ENCODE data around the gene YBEY.

YBEY gene

DNA sequence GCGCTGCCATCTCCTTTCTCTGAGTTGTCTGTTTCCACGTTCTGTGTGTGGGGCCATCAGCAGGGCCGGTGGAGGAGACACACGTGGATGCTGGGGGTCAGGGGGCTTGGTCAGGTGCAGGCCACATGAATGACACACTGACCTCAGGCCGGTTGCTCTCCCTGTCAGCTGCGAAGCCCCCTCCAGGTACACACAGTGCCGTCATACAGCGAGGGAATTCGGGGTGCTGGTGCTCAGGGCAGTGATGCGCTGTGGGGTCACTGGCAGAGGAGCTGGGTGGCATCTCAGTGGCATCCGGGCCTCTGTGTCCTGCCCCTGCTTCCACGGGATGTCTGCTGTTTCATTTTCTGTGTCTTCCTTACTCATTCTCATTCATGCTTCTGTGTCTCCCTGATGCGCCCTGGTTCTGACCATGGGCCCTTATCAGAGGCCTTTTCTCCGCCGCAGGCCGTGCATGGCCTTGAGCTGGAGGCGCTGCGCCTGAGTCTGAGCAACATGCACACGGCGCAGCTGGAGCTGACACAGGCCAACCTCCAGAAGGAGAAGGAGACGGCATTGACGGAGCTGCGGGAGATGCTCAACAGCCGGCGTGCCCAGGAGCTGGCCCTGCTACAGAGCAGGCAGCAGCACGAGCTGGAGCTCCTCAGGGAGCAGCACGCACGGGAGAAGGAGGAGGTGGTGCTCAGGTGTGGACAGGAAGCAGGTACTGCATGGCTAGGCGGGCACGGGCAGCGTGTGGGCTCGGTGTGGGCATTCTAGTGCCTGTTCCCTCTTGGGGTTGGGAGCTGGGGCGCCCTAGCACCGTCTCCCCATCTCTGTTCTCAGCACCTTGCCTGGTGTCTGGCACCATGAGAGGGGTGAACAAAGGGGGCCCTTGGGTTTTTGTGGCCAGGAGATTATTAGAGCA is 60.4 kb downstream of the YBEY start (continued):
- no peak for TF ChIP-seq ZNF274 (IDR thresholded peaks at IDR 0.05; ENCODE audit: low read length)
- no peak for TF ChIP-seq ZNF274 (tag by site-specific recombination; IDR thresholded peaks at IDR 0.05; ENCODE audit: borderline replicate concordance)

DNA sequence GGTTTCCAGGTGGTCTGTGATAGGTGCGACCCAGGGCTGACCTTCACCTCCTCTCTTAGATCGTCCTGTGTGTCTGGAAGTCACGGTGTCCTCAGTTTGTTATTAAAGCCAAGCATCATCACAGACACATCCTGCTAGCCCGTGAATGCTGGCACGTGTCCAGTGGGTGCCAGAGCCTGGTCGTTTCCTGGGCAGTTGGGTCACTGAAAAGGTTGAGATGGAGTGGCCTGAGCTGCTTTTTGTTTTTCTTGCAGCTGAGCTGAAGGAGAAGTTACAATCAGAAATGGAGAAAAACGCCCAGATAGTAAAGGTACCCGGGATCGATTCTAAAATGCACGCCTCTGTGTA is 61.0 kb downstream of the YBEY start:
- no peaks in the 10 kb centered on the region for H3K4me1 ChIP-seq (ENCODE audit: control insufficient read depth, insufficient read depth, low read length)
- POLR2A ChIA-PET: interaction anchor here (0.6 kb wide), 1 partner anchor 42 kb away, joined by 4 read pairs; no protein-coding TSS in a partner anchor
- CTCF ChIA-PET: interaction anchor here (0.6 to 1.5 kb wide), 4 partner anchors 22 to 116 kb away, joined by 3 read pairs; no protein-coding TSS in a partner anchor
- no peak overlapping the region for H3K27ac ChIP-seq (ENCODE audit: extremely low read depth, low read depth, low read length)
- no peaks in the 10 kb centered on the region for H3K9me3 ChIP-seq (ENCODE audit: control insufficient read depth, insufficient read depth, low read depth, low read length)
- H3K36me3 ChIP-seq (ENCODE audit: control insufficient read depth in 2 of 2, insufficient read depth in 1 of 2, low read length in 2 of 2): peaks cover 44 to 82% of the 10 kb centered on the region in 2 experiments
- TF ChIP-seq ZNF785 (tag by site-specific recombination; IDR thresholded peaks at IDR 0.05): no peak
- no peak for TF ChIP-seq ZNF239 (tag by site-specific recombination; IDR thresholded peaks at IDR 0.05)
- no peak for TF ChIP-seq SP3 (tag by site-specific recombination; IDR thresholded peaks at IDR 0.05)
- TF ChIP-seq ZNF274 (IDR thresholded peaks at IDR 0.05; ENCODE audit: low read length): no peak
- no peak for TF ChIP-seq ZNF274 (tag by site-specific recombination; IDR thresholded peaks at IDR 0.05; ENCODE audit: borderline replicate concordance)
- TF ChIP-seq ZNF350 (tag by site-specific recombination; IDR thresholded peaks at IDR 0.05): no peak
- TF ChIP-seq, protein P1, sequence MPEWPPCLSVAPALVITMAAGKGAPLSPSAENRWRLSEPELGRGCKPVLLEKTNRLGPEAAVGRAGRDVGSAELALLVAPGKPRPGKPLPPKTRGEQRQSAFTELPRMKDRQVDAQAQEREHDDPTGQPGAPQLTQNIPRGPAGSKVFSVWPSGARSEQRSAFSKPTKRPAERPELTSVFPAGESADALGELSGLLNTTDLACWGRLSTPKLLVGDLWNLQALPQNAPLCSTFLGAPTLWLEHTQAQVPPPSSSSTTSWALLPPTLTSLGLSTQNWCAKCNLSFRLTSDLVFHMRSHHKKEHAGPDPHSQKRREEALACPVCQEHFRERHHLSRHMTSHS (tag by site-specific recombination; IDR thresholded peaks at IDR 0.05): no peak
- TF ChIP-seq, protein P2, sequence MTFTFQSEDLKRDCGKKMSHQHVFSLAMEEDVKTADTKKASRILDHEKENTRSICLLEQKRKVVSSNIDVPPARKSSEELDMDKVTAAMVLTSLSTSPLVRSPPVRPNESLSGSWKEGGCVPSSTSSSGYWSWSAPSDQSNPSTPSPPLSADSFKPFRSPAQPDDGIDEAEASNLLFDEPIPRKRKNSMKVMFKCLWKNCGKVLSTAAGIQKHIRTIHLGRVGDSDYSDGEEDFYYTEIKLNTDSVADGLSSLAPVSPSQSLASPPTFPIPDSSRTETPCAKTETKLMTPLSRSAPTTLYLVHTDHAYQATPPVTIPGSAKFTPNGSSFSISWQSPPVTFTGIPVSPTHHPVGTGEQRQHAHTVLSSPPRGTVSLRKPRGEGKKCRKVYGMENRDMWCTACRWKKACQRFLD (tag by site-specific recombination; IDR thresholded peaks at IDR 0.05): no peak
- no peak for TF ChIP-seq ZNF404 (tag by site-specific recombination; IDR thresholded peaks at IDR 0.05)
- no peak for TF ChIP-seq ZNF132 (tag by site-specific recombination; IDR thresholded peaks at IDR 0.05; ENCODE audit: borderline replicate concordance)
- no peak for TF ChIP-seq ZNF777 (tag by site-specific recombination; IDR thresholded peaks at IDR 0.05; ENCODE audit: borderline replicate concordance)
- TF ChIP-seq ZFP69B (tag by site-specific recombination; IDR thresholded peaks at IDR 0.05): no peak
- no peak for TF ChIP-seq ZNF175 (tag by site-specific recombination; IDR thresholded peaks at IDR 0.05)
- no peak for TF ChIP-seq GLIS1 (tag by site-specific recombination; IDR thresholded peaks at IDR 0.05)
- TF ChIP-seq ZNF24 (tag by site-specific recombination; IDR thresholded peaks at IDR 0.05): no peak
- TF ChIP-seq, protein P3, sequence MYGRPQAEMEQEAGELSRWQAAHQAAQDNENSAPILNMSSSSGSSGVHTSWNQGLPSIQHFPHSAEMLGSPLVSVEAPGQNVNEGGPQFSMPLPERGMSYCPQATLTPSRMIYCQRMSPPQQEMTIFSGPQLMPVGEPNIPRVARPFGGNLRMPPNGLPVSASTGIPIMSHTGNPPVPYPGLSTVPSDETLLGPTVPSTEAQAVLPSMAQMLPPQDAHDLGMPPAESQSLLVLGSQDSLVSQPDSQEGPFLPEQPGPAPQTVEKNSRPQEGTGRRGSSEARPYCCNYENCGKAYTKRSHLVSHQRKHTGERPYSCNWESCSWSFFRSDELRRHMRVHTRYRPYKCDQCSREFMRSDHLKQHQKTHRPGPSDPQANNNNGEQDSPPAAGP (tag by site-specific recombination; IDR thresholded peaks at IDR 0.05): no peak
- TF ChIP-seq, protein P4, sequence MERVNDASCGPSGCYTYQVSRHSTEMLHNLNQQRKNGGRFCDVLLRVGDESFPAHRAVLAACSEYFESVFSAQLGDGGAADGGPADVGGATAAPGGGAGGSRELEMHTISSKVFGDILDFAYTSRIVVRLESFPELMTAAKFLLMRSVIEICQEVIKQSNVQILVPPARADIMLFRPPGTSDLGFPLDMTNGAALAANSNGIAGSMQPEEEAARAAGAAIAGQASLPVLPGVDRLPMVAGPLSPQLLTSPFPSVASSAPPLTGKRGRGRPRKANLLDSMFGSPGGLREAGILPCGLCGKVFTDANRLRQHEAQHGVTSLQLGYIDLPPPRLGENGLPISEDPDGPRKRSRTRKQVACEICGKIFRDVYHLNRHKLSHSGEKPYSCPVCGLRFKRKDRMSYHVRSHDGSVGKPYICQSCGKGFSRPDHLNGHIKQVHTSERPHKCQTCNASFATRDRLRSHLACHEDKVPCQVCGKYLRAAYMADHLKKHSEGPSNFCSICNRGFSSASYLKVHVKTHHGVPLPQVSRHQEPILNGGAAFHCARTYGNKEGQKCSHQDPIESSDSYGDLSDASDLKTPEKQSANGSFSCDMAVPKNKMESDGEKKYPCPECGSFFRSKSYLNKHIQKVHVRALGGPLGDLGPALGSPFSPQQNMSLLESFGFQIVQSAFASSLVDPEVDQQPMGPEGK (tag by site-specific recombination; IDR thresholded peaks at IDR 0.05): no peak
- TF ChIP-seq, protein P5, sequence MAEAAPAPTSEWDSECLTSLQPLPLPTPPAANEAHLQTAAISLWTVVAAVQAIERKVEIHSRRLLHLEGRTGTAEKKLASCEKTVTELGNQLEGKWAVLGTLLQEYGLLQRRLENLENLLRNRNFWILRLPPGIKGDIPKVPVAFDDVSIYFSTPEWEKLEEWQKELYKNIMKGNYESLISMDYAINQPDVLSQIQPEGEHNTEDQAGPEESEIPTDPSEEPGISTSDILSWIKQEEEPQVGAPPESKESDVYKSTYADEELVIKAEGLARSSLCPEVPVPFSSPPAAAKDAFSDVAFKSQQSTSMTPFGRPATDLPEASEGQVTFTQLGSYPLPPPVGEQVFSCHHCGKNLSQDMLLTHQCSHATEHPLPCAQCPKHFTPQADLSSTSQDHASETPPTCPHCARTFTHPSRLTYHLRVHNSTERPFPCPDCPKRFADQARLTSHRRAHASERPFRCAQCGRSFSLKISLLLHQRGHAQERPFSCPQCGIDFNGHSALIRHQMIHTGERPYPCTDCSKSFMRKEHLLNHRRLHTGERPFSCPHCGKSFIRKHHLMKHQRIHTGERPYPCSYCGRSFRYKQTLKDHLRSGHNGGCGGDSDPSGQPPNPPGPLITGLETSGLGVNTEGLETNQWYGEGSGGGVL (tag by site-specific recombination; IDR thresholded peaks at IDR 0.05): no peak
- H3K4me3 ChIP-seq (ENCODE audit: low read depth, low read length): no peak overlapping the region
